Smooth muscle cell of bladder (primary cell): Measurements from ENCODE around the gene NR1D2. TPM values are rescaled to one million over a fixed set of nuclear protein-coding genes. Genes with fewer than 3 reads are reported as not detected.

Experiments
- total RNA-seq: library from RNA; depleted of rRNA; stranded (reverse); fragments of >200 nt; gene quantifications from 2 replicates; pipeline ENCODE4 v1.2.3, GENCODE V29; 2014

The NR1D2 gene
- 27.4 and 31.6 TPM in 2 replicates for total RNA-seq

GRCh38 chr3:23944861-23945662, at the start of gene NR1D2:
Gene NR1D2 (plus strand): TSS chr3:23945286. CDS start chr3:23945579, 293 bp downstream.

DNA sequence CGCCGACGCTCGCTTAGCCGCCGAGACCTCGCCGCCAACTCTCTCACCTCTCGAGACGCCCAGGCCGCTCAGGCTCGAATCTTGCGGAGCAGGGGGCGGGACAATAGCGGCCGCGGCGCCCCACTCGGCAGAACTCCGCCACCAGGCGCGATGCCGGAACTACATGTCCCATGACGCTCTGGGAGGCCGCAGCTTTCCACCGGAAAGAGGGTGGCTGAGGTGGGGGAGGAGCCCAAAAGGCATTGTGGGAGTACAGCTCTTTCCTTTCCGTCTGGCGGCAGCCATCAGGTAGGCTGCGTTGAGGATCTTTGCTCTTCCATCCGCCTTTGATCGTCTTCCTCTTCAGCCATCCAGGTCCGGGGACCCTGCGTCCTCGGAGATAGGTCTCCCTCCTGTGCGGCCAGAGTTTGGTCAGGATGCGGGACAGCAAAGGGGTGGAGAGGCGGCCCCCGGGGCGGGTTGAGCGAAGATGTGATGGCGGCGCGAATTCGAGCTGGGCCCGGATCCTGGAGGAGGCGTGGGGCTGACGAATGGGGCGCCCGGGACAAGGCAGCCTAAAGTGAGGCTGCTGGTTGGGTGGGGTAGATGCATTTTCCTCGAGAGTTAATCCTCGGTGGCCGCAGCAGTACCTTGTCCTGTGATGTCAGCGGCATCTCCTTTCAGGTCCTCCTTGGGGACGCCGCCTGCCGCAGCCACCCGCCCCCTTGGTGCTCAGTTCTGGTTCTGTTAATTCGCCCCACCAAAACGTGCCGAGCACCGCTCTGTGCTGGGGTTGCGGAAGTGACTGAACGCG, 28.0 kb upstream of the NR1D2 start, which contains the start of the genes NKIRAS1 and RPL15:
NKIRAS1 (minus strand) TSS at position 105 of the 793 bp plus-strand sequence. CDS start 6,086 bp downstream, outside the sequence.
RPL15 (plus strand) TSS at position 247 of the 793 bp plus-strand sequence. CDS start 728 bp downstream, outside the sequence.

Other genes with a start within 250 kb of the NR1D2 start
- 73.6 and 75.1 TPM in 2 replicates for gene UBE2E1, start 139.3 kb upstream of the NR1D2 start, total RNA-seq
- gene NKIRAS1, start 28.3 kb upstream of the NR1D2 start, total RNA-seq = 8.0 and 13.1 TPM in 2 replicates
- gene RPL15, start 28.2 kb upstream of the NR1D2 start, total RNA-seq = 2,102 and 2,172 TPM in 2 replicates